Psoas muscle (tissue), 8 donors: ENCODE measurements around the gene ADRB2. TPM values are rescaled to one million over a fixed set of nuclear protein-coding genes. Genes with fewer than 3 reads are reported as not detected.

ENCODE experiments used
- ATAC-seq, 4 donors: fragments of 200-7000 bp; cut with Tn5 transposase; one replicate each; pipeline ENCODE4 v1.9.1; 2020; ENCODE audit warnings: moderate library complexity in 3 of 4, mild to moderate bottlenecking in 2 of 4
- DNase-seq, 2 donors: peaks; one replicate each; pipeline ENCODE4 v3.0.0-alpha.2; 2020
- H3K27ac ChIP-seq: fragments of 200-600 bp; one replicate; pipeline ENCODE4 v1.8.0; 2022
- H3K27me3 ChIP-seq, 3 donors: fragments of 200-600 bp in 1 of 3; one replicate each; pipeline versions ENCODE4 v1.6.1 to v1.8.0; 2013 to 2022; ENCODE audit warnings: low read length in 2 of 3, mild to moderate bottlenecking in 2 of 3, moderate library complexity in 1 of 3; ENCODE audit not compliant: insufficient read depth in 3 of 3
- H3K36me3 ChIP-seq, 2 donors: fragments of 200-600 bp in 1 of 2; one replicate each; pipeline versions ENCODE4 v1.6.1 to v1.8.0; 2013 to 2022; ENCODE audit warnings: low read depth in 1 of 2, mild to moderate bottlenecking in 1 of 2, moderate library complexity in 1 of 2; ENCODE audit not compliant: insufficient read depth in 1 of 2
- H3K4me1 ChIP-seq: fragments of 200-600 bp; one replicate; pipeline ENCODE4 v1.8.0; 2022
- H3K4me3 ChIP-seq: fragments of 200-600 bp; one replicate; pipeline ENCODE4 v1.8.0; 2022; ENCODE audit warnings: mild to moderate bottlenecking
- H3K9me3 ChIP-seq: fragments of 200-600 bp; one replicate; pipeline ENCODE4 v1.8.0; 2022
- WGBS, 3 donors: extraction: QIAGEN DNeasy Blood & Tissue Kit; methylation state at CpG; one replicate each; pipeline versions ENCODE4 v1.1.6 to v1.1.7; 2013; 5-methylcytosine and 5-hydroxymethylcytosine counted together
- intact Hi-C, 2 donors: fragments of 100-400 bp; cut with DNase I; formaldehyde crosslinking; loops; one replicate each; pipeline versions ENCODE4 v1.11.0 to v1.14.2; 2022
- polyA plus RNA-seq, 3 donors: library from polyadenylated mRNA; stranded (reverse); fragments of 200-250 nt; gene quantifications; one replicate each; pipeline ENCODE4 v1.2.3, GENCODE V29; 2013
- total RNA-seq, 4 donors: library from RNA; stranded (reverse); fragmentation: NEBNext Ultra II Directional in 2 of 4; extraction: Animal tissue kit (Norgen Biotek cat#: 25700) in 2 of 4; gene quantifications; one replicate each; pipeline versions ENCODE4 v1.2.1 to v1.2.4, GENCODE V29; 2021 to 2023
- TF ChIP-seq, protein P1 (sequence below): fragments of 200-600 bp; IDR thresholded peaks from one replicate; pipeline ENCODE4 v1.8.0; 2022; ENCODE audit warnings: antibody characterized with exemption
- donor health status: healthy with polysubstance abuse.
- donor health status: DM: no; HTN: no; CAD: no; lungs with moderate emphysema.
- donor health status: Bipolar disorder and iron deficiency.
- donor health status: healthy.
- donor health status: DM: yes; HTN: yes; CAD: no.
- donor health status: DM: no; HTN: no; CAD: no.
- donor health status: DM: no; HTN: no; CAD: no.
- donor health status: DM: yes; HTN: yes; CAD: no.

The ADRB2 gene
- total and polyA plus RNA-seq, 7 donors, result 1.3 to 11.1 (median 5.6) TPM

DNA sequence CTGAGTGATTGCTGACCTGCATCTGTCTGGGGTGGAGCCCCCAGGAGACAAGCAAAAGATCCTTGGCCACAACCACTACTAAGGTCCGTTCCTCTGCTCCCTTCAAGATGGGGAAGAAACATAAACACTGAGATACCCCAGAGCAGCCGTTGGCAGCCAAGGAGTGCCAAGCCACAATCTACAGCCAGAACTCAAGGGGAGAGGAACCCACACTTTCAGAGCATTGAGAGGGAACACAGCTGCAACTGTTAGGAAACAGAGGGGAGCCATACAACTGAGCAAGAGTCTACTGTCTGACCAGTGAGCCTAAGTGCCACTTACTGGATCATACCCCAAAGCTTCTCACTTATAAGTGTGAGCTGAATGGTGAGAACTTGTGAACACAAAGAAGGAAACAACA is 44.6 kb upstream of the ADRB2 start:
- 65 to 82% (median 76%) methylated on average over 2 of the region's 2 CpGs for WGBS, 3 donors
- ATAC-seq (no peak), DNase-seq (no peak)
- H3K9me3 ChIP-seq, result no peaks in the 10 kb centered on the region
- H3K27ac ChIP-seq, result no peak overlapping the region
- no peaks in the 10 kb centered on the region for H3K27me3 ChIP-seq
- intact Hi-C loops, result no loop called here
- no peaks in the 10 kb centered on the region for H3K36me3 ChIP-seq
- H3K4me3 ChIP-seq, result no peak overlapping the region
- TF ChIP-seq, protein P1, sequence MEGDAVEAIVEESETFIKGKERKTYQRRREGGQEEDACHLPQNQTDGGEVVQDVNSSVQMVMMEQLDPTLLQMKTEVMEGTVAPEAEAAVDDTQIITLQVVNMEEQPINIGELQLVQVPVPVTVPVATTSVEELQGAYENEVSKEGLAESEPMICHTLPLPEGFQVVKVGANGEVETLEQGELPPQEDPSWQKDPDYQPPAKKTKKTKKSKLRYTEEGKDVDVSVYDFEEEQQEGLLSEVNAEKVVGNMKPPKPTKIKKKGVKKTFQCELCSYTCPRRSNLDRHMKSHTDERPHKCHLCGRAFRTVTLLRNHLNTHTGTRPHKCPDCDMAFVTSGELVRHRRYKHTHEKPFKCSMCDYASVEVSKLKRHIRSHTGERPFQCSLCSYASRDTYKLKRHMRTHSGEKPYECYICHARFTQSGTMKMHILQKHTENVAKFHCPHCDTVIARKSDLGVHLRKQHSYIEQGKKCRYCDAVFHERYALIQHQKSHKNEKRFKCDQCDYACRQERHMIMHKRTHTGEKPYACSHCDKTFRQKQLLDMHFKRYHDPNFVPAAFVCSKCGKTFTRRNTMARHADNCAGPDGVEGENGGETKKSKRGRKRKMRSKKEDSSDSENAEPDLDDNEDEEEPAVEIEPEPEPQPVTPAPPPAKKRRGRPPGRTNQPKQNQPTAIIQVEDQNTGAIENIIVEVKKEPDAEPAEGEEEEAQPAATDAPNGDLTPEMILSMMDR, result no peak
- no peaks in the 10 kb centered on the region for H3K4me1 ChIP-seq

DNA sequence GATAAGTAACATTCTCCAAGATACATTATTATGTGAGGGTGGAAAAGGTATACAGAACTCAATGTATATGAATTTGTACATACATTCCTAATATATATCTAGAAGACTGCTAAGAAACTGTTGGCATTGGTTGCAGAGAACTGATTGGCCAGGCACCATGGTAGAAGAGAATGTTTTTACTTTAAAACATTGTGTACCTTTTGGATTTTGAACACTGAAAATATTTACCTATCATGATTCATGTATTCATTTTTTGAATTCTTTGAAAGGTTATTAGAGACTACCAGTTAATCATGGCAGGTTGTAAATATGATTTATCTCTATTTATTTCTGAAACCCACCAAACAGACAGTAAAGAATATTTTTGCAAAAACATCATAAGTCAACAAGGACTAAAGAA is 41.2 kb upstream of the ADRB2 start:
- intact Hi-C loops, result no loop called here
- H3K27me3 ChIP-seq, result no peaks in the 10 kb centered on the region
- H3K36me3 ChIP-seq, result no peaks in the 10 kb centered on the region

DNA sequence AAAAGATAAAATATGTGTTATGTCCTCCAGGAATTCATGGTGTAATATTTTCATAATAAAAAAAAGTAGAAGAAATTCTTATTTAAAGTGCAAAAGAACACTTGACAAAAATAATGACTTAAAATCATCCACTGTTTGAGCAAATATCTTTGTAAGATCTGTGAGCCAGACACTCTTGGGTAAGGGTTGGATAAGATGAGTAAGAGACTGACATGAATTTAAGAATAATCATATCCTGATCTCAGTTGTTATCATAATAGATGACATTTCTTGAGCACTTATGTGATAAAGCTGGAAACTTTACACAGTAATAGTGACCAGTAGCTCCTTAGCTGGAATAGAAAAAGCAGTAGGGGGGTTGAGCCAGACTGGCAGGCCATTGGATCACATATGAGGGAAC is 40.0 kb upstream of the ADRB2 start:
- H3K27ac ChIP-seq, result no peak overlapping the region
- intact Hi-C loops, result no loop called here
- no peaks in the 10 kb centered on the region for H3K36me3 ChIP-seq
- no peaks in the 10 kb centered on the region for H3K4me1 ChIP-seq
- no peaks in the 10 kb centered on the region for H3K27me3 ChIP-seq
- TF ChIP-seq, protein P1, result no peak
- no peaks in the 10 kb centered on the region for H3K9me3 ChIP-seq
- DNase-seq, result no peak
- ATAC-seq, result no peak
- no peak overlapping the region for H3K4me3 ChIP-seq

More for the DNA sequence above, 41.2 kb upstream of the ADRB2 start:
- no peaks in the 10 kb centered on the region for H3K9me3 ChIP-seq
- H3K4me1 ChIP-seq, result no peaks in the 10 kb centered on the region
- ATAC-seq (no peak), DNase-seq (no peak)
- no peak overlapping the region for H3K27ac ChIP-seq
- no peak overlapping the region for H3K4me3 ChIP-seq
- TF ChIP-seq, protein P1, result no peak

DNA sequence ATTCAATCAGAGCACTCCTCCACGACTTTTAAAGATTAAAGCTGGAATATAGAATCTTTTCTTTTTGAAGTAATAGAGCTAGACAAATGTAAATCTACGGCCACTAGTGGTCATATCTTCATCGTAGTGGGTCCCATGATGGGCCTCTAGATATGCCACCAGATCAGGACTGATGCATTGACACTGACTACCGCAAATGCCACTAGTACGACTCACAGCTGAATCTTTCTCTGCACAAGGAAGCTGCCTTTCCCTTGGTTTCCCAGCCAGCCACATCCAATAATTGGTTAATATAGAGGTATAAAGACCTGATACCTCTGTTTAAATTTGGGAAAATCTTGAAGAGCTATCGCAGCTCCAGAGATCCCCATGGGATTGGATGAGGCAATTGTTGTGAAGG is 37.8 kb upstream of the ADRB2 start:
- no peaks in the 10 kb centered on the region for H3K36me3 ChIP-seq
- no peak for DNase-seq
- TF ChIP-seq, protein P1, result no peak
- no peak overlapping the region for H3K27ac ChIP-seq
- no peaks in the 10 kb centered on the region for H3K9me3 ChIP-seq
- ATAC-seq, result no peak
- WGBS, 3 donors, result 86 to 90% (median 89%) methylated on average over 6 of the region's 6 CpGs
- intact Hi-C loops, result no loop called here
- no peaks in the 10 kb centered on the region for H3K27me3 ChIP-seq
- H3K4me1 ChIP-seq, result no peaks in the 10 kb centered on the region
- H3K4me3 ChIP-seq, result no peak overlapping the region

DNA sequence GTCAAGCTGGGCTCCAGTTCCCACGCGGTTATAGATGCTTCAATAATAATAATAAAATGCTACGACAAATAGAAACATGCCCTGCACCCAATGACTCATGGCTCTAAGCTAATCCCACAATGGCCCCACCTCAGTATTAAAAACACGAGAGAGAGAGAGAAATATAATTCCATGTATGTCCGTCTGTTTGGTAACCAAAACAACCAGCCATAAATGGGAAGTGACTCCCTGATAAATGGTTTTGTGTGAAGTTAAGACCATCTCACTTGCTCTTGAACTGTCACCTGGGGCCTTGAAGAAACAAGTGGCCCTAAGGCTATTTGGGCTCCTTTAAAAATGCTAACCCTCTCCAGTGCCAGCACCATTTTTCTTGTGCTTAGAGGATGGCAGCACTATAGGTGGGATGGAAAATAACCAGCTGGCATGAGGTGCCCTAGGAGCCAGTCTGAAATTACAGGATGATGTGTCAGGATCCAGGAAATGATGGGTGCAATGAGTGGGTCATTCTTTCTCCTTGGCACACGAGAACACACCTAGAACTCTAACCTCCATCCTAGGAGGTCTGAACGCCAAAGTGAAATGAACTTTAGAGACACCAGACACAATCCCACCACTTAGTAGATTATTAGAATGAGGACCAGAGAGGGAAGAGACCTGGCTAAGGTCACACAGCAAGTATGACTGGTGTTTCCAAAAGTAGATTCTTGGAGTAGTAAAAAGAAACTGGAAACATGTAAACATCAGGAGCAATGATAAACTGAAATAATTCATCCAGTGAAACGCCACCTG is 35.7 kb upstream of the ADRB2 start:
- 84 to 89% (median 88%) methylated on average over 8 of the region's 8 CpGs for WGBS, 3 donors
- Histone ChIP-seq H3K36me3 (no peaks in the 10 kb centered on the region), H3K27me3 (no peaks in the 10 kb centered on the region), H3K4me1 (no peaks in the 10 kb centered on the region), H3K27ac (no peak overlapping the region), H3K4me3 (no peak overlapping the region), H3K9me3 (no peaks in the 10 kb centered on the region)
- intact Hi-C loops, result no loop called here
- TF ChIP-seq, protein P1, result no peak
- no peak for ATAC-seq
- no peak for DNase-seq
